Measurements from ENCODE around the gene RHBDL3. TPM values are rescaled to one million over a fixed set of nuclear protein-coding genes. Genes with fewer than 3 reads are reported as not detected.

RHBDL3 gene
- total RNA-seq, 1 experiment from 2014 or later = 0.80 TPM

GRCh38 chr17:32356378-32356743 lies 90.7 kb downstream of the RHBDL3 start:
- Histone ChIP-seq H3K4me3 (ENCODE audit: low read depth, low read length, poor library complexity, severe bottlenecking) (no peak overlapping the region), H3K9me3 (ENCODE audit: low read depth, low read length, poor library complexity, severe bottlenecking) (no peaks in the 10 kb centered on the region), H3K36me3 (ENCODE audit: insufficient read depth, low read length, poor library complexity, severe bottlenecking) (peaks cover 50% of the 10 kb centered on the region), H3K27ac (ENCODE audit: low read depth, low read length, poor library complexity, severe bottlenecking) (no peak overlapping the region), H3K27me3 (replicated peaks; ENCODE audit: insufficient read depth, low read depth, low read length, poor library complexity) (no peaks in the 10 kb centered on the region), H3K4me1 (ENCODE audit: insufficient read depth, low read length, poor library complexity, severe bottlenecking) (peaks cover 18% of the 10 kb centered on the region)
- no TSS peak for BruUV-seq (replicated peaks)
- TF ChIP-seq EZH2 (IDR thresholded peaks at IDR 0.05; ENCODE audit: borderline replicate concordance, low read depth, low read length, poor library complexity, severe bottlenecking) (no peak), CTCF (conservative IDR thresholded peaks at IDR 0.05; ENCODE audit: low read depth, low read length) (no peak)
- POLR2A ChIA-PET (ENCODE audit: low non-redundant PET) = no interaction called here
- no peak for DNase-seq (ENCODE audit: low spot score)
- intact Hi-C loops (cut with micrococcal nuclease; ENCODE audit: unreplicated experiment) = loop anchor here (10.0 kb wide), 1 partner anchor 88 kb away; the partner anchor contains the start of gene PSMD11
- CTCF ChIA-PET = no interaction called here

GRCh38 chr17:32356750-32357149 lies 91.1 kb downstream of the RHBDL3 start:
- no TSS peak for BruUV-seq (replicated peaks)
- CTCF ChIA-PET = no interaction called here
- H3K36me3 ChIP-seq (ENCODE audit: insufficient read depth, low read length, poor library complexity, severe bottlenecking) = peaks cover 51% of the 10 kb centered on the region
- H3K4me1 ChIP-seq (ENCODE audit: insufficient read depth, low read length, poor library complexity, severe bottlenecking) = peaks cover 18% of the 10 kb centered on the region
- intact Hi-C loops (cut with micrococcal nuclease; ENCODE audit: unreplicated experiment) = loop anchor here (10.0 kb wide), 1 partner anchor 88 kb away; the partner anchor contains the start of gene PSMD11
- H3K27me3 ChIP-seq (replicated peaks; ENCODE audit: insufficient read depth, low read depth, low read length, poor library complexity) = no peaks in the 10 kb centered on the region
- no peaks in the 10 kb centered on the region for H3K9me3 ChIP-seq (ENCODE audit: low read depth, low read length, poor library complexity, severe bottlenecking)
- no peak overlapping the region for H3K27ac ChIP-seq (ENCODE audit: low read depth, low read length, poor library complexity, severe bottlenecking)
- POLR2A ChIA-PET (ENCODE audit: low non-redundant PET) = no interaction called here
- no peak for DNase-seq (ENCODE audit: low spot score)
- no peak overlapping the region for H3K4me3 ChIP-seq (ENCODE audit: low read depth, low read length, poor library complexity, severe bottlenecking)
- TF ChIP-seq CTCF (conservative IDR thresholded peaks at IDR 0.05; ENCODE audit: low read depth, low read length) = no peak
- TF ChIP-seq EZH2 (IDR thresholded peaks at IDR 0.05; ENCODE audit: borderline replicate concordance, low read depth, low read length, poor library complexity, severe bottlenecking) = no peak

GRCh38 chr17:32357615-32358014 lies 92.0 kb downstream of the RHBDL3 start:
- no peaks in the 10 kb centered on the region for H3K27me3 ChIP-seq (replicated peaks; ENCODE audit: insufficient read depth, low read depth, low read length, poor library complexity)
- no peak overlapping the region for H3K4me3 ChIP-seq (ENCODE audit: low read depth, low read length, poor library complexity, severe bottlenecking)
- H3K9me3 ChIP-seq (ENCODE audit: low read depth, low read length, poor library complexity, severe bottlenecking) = no peaks in the 10 kb centered on the region
- TF ChIP-seq CTCF (conservative IDR thresholded peaks at IDR 0.05; ENCODE audit: low read depth, low read length) (no peak), EZH2 (IDR thresholded peaks at IDR 0.05; ENCODE audit: borderline replicate concordance, low read depth, low read length, poor library complexity, severe bottlenecking) (no peak)
- peaks cover 14% of the 10 kb centered on the region for H3K4me1 ChIP-seq (ENCODE audit: insufficient read depth, low read length, poor library complexity, severe bottlenecking)
- H3K27ac ChIP-seq (ENCODE audit: low read depth, low read length, poor library complexity, severe bottlenecking) = no peak overlapping the region
- ChIA-PET POLR2A (ENCODE audit: low non-redundant PET) (no interaction called here), CTCF (no interaction called here)
- intact Hi-C loops (cut with micrococcal nuclease; ENCODE audit: unreplicated experiment) = loop anchor here (10.0 kb wide), 1 partner anchor 87 kb away; the partner anchor contains the start of gene PSMD11
- DNase-seq (ENCODE audit: low spot score) = no peak
- no TSS peak for BruUV-seq (replicated peaks)
- peaks cover 49% of the 10 kb centered on the region for H3K36me3 ChIP-seq (ENCODE audit: insufficient read depth, low read length, poor library complexity, severe bottlenecking)

Data from A673 (cell line).